SK-N-SH treated with all-trans-retinoic acid at 6 μM for 48 hours (cell line): ENCODE results near the gene WNT6.

Experiments
- ATAC-seq: fragments of 200-7000 bp; cut with Tn5 transposase; 3 replicates; pipeline ENCODE4 v1.9.1; 2020; ENCODE audit warnings: mild to moderate bottlenecking, moderate library complexity
- ARNTL ChIP-seq: fragments of 450-650 bp; formaldehyde crosslinking; IDR thresholded peaks from 2 replicates; pipeline ENCODE4 v1.5.0; 2020; ENCODE audit warnings: low read depth, mild to moderate bottlenecking, moderate library complexity, borderline replicate concordance
- BACH2 ChIP-seq: fragments of 250-450 bp; sonication (Bioruptor Pico); IDR thresholded peaks from 2 replicates; pipeline ENCODE4 v1.9.0; 2021; ENCODE audit warnings: mild to moderate bottlenecking, borderline replicate concordance
- CSDC2 ChIP-seq: fragments of 250-450 bp; sonication (Bioruptor Pico); IDR thresholded peaks from 2 replicates; pipeline ENCODE4 v1.5.0; 2020; ENCODE audit warnings: mild to moderate bottlenecking, moderate library complexity
- CSRNP3 ChIP-seq: fragments of 250-450 bp; sonication (Bioruptor Pico); IDR thresholded peaks from 2 replicates; pipeline ENCODE4 v1.5.1; 2021; ENCODE audit warnings: mild to moderate bottlenecking, moderate library complexity
- ISL1 ChIP-seq: fragments of 250-450 bp; sonication (Bioruptor Pico); IDR thresholded peaks from 2 replicates; pipeline ENCODE4 v2.1.2; 2022; ENCODE audit warnings: mild to moderate bottlenecking, moderate library complexity
- PATZ1 ChIP-seq: fragments of 250-450 bp; sonication (Bioruptor Pico); IDR thresholded peaks from 2 replicates; pipeline ENCODE4 v1.8.0; 2020; ENCODE audit warnings: mild to moderate bottlenecking, moderate library complexity, borderline replicate concordance
- RARB ChIP-seq: fragments of 250-450 bp; sonication (Bioruptor Pico); IDR thresholded peaks from 2 replicates; pipeline ENCODE4 v1.8.0; 2021; ENCODE audit warnings: mild to moderate bottlenecking, moderate library complexity
- SNAI2 ChIP-seq: fragments of 250-450 bp; sonication (Bioruptor Pico); IDR thresholded peaks from 2 replicates; pipeline ENCODE4 v1.5.0; 2020; ENCODE audit warnings: mild to moderate bottlenecking, moderate library complexity
- TCF4 ChIP-seq: fragments of 250-450 bp; sonication (Bioruptor Pico); IDR thresholded peaks from 2 replicates; pipeline ENCODE4 v1.8.0; 2021; ENCODE audit warnings: mild to moderate bottlenecking, moderate library complexity, borderline replicate concordance
- TOX ChIP-seq: fragments of 250-450 bp; sonication (Bioruptor Pico); IDR thresholded peaks from 2 replicates; pipeline ENCODE4 v1.8.0; 2021; ENCODE audit warnings: mild to moderate bottlenecking, moderate library complexity, borderline replicate concordance
- ZC3H10 ChIP-seq: fragments of 250-450 bp; sonication (Bioruptor Pico); IDR thresholded peaks from 2 replicates; pipeline ENCODE4 v1.5.1; 2021; ENCODE audit warnings: mild to moderate bottlenecking, moderate library complexity
- ZFP3 ChIP-seq: fragments of 250-450 bp; sonication (Bioruptor Pico); IDR thresholded peaks from 2 replicates; pipeline ENCODE4 v1.5.0; 2020; ENCODE audit warnings: mild to moderate bottlenecking, moderate library complexity
- ZFP30 ChIP-seq: fragments of 450-650 bp; formaldehyde crosslinking; IDR thresholded peaks from 2 replicates; pipeline ENCODE4 v1.5.0; 2022; ENCODE audit warnings: mild to moderate bottlenecking, moderate library complexity
- ZNF565 ChIP-seq: fragments of 450-650 bp; formaldehyde crosslinking; conservative IDR thresholded peaks from 2 replicates; pipeline ENCODE4 v1.5.0; 2020; ENCODE audit warnings: low read depth, mild to moderate bottlenecking, moderate library complexity
- ZNF70 ChIP-seq: fragments of 450-650 bp; formaldehyde crosslinking; IDR thresholded peaks from 2 replicates; pipeline ENCODE4 v1.5.0; 2020; ENCODE audit warnings: mild to moderate bottlenecking, moderate library complexity
- ZNF8 ChIP-seq: fragments of 450-650 bp; formaldehyde crosslinking; IDR thresholded peaks from 2 replicates; pipeline ENCODE4 v1.5.0; 2020; ENCODE audit warnings: mild to moderate bottlenecking, moderate library complexity

The WNT6 gene

GRCh38 chr2:218920504-218920903 lies 60.9 kb downstream of the WNT6 start:
- no peak for TF ChIP-seq ISL1 (CRISPR knock-in tag)
- TF ChIP-seq BACH2 = no peak
- no peak for TF ChIP-seq TOX (CRISPR knock-in tag)
- TF ChIP-seq ARNTL (CRISPR knock-in tag) = no peak
- TF ChIP-seq TCF4 (CRISPR knock-in tag) = no peak
- TF ChIP-seq CSRNP3 (CRISPR knock-in tag) = no peak
- TF ChIP-seq SNAI2 (CRISPR knock-in tag) = no peak
- TF ChIP-seq RARB (CRISPR knock-in tag) = no peak
- no peak for TF ChIP-seq ZNF8 (CRISPR knock-in tag)
- no peak for TF ChIP-seq ZNF565
- TF ChIP-seq ZFP3 (CRISPR knock-in tag) = no peak
- TF ChIP-seq ZFP30 (CRISPR knock-in tag) = no peak
- TF ChIP-seq ZNF70 (CRISPR knock-in tag) = no peak
- no peak for TF ChIP-seq CSDC2
- no peak for TF ChIP-seq ZC3H10 (CRISPR knock-in tag)
- TF ChIP-seq PATZ1 = no peak
- no peak for ATAC-seq
